Chondrocyte (in vitro differentiated cells): ENCODE measurements around the gene CXXC4. TPM values are rescaled to one million over a fixed set of nuclear protein-coding genes. Genes with fewer than 3 reads are reported as not detected.

Source experiments
- DNase-seq: peaks from one replicate; pipeline ENCODE4 v3.0.0; 2021; ENCODE audit warnings: mixed read lengths, low spot score
- H3K27ac Mint-ChIP-seq: one replicate; pipeline ENCODE4 v1.8.0; 2021; ENCODE audit warnings: mild to moderate bottlenecking, moderate library complexity, mixed read lengths; ENCODE audit not compliant: unreplicated experiment
- H3K27me3 Mint-ChIP-seq: 2 replicates; pipeline ENCODE4 v1.8.0; 2021; ENCODE audit warnings: low read depth, mixed read lengths
- H3K36me3 Mint-ChIP-seq: 2 replicates; pipeline ENCODE4 v1.8.0; 2021; ENCODE audit warnings: low read depth, mixed read lengths
- H3K4me1 Mint-ChIP-seq: 2 replicates; pipeline ENCODE4 v1.8.0; 2021; ENCODE audit warnings: low read depth, mild to moderate bottlenecking, mixed read lengths
- H3K4me3 Mint-ChIP-seq: one replicate; pipeline ENCODE4 v1.8.0; 2021; ENCODE audit warnings: mild to moderate bottlenecking, moderate library complexity, mixed read lengths; ENCODE audit not compliant: unreplicated experiment
- H3K9me3 Mint-ChIP-seq: 2 replicates; pipeline ENCODE4 v1.8.0; 2021; ENCODE audit warnings: low read depth, mixed read lengths
- CTCF ChIP-seq: fragments of 200-600 bp; sonication (generic); IDR thresholded peaks from 2 replicates; pipeline ENCODE4 v1.5.0; 2021; ENCODE audit warnings: antibody characterized with exemption, mild to moderate bottlenecking, moderate library complexity
- total RNA-seq: library from RNA; stranded (reverse); gene quantifications from 3 replicates; pipeline ENCODE4 v1.2.1, GENCODE V29; 2021

The CXXC4 gene
- total RNA-seq, 1 donor from 2014 or later: not detected

GRCh38 chr4:104524591-104524990, 29.9 kb upstream of the CXXC4 start:
- H3K36me3 Mint-ChIP-seq: no peaks in the 10 kb centered on the region
- no peak overlapping the region for H3K27ac Mint-ChIP-seq
- no peak overlapping the region for H3K4me3 Mint-ChIP-seq
- H3K27me3 Mint-ChIP-seq: no peaks in the 10 kb centered on the region
- no peak for DNase-seq
- no peaks in the 10 kb centered on the region for H3K4me1 Mint-ChIP-seq
- no peaks in the 10 kb centered on the region for H3K9me3 Mint-ChIP-seq
- no peak for TF ChIP-seq CTCF

GRCh38 chr4:104524026-104524425, 29.3 kb upstream of the CXXC4 start:
- Mint-ChIP-seq H3K4me3 (no peak overlapping the region), H3K27me3 (no peaks in the 10 kb centered on the region), H3K27ac (no peak overlapping the region), H3K36me3 (no peaks in the 10 kb centered on the region), H3K4me1 (no peaks in the 10 kb centered on the region), H3K9me3 (no peaks in the 10 kb centered on the region)
- no peak for DNase-seq
- TF ChIP-seq CTCF: no peak

- H3K4me1 Mint-ChIP-seq: no peaks in the 10 kb centered on the region
- TF ChIP-seq CTCF: no peak
- no peak overlapping the region for H3K27ac Mint-ChIP-seq
- peaks cover 2% of the 10 kb centered on the region for H3K27me3 Mint-ChIP-seq
- no peaks in the 10 kb centered on the region for H3K36me3 Mint-ChIP-seq
- DNase-seq: no peak
- H3K9me3 Mint-ChIP-seq: peaks cover 4% of the 10 kb centered on the region
- H3K4me3 Mint-ChIP-seq: no peak overlapping the region
Observed at GRCh38 chr4:104519588-104519987, 24.9 kb upstream of the CXXC4 start.

GRCh38 chr4:104516884-104517283, 22.2 kb upstream of the CXXC4 start:
- no peaks in the 10 kb centered on the region for H3K4me1 Mint-ChIP-seq
- peaks cover 7% of the 10 kb centered on the region for H3K27me3 Mint-ChIP-seq
- H3K36me3 Mint-ChIP-seq: no peaks in the 10 kb centered on the region
- no peak for TF ChIP-seq CTCF
- H3K4me3 Mint-ChIP-seq: no peak overlapping the region
- H3K9me3 Mint-ChIP-seq: peaks cover 4% of the 10 kb centered on the region
- no peak for DNase-seq
- no peak overlapping the region for H3K27ac Mint-ChIP-seq

GRCh38 chr4:104508224-104508623, 13.5 kb upstream of the CXXC4 start:
- no peak for DNase-seq
- no peak for TF ChIP-seq CTCF
- H3K36me3 Mint-ChIP-seq: no peaks in the 10 kb centered on the region
- no peaks in the 10 kb centered on the region for H3K4me1 Mint-ChIP-seq
- H3K27me3 Mint-ChIP-seq: peaks cover 24% of the 10 kb centered on the region
- no peaks in the 10 kb centered on the region for H3K9me3 Mint-ChIP-seq
- no peak overlapping the region for H3K27ac Mint-ChIP-seq
- H3K4me3 Mint-ChIP-seq: no peak overlapping the region
